MCF 10A (cell line): Measurements from ENCODE around the gene ANO6. TPM values are rescaled to one million over a fixed set of nuclear protein-coding genes. Genes with fewer than 3 reads are reported as not detected.

ENCODE experiments used
- BruUV-seq: library from RNA; stranded (reverse); fragments of 400-500 nt; replicated peaks from 2 replicates; lab custom pipeline; 2021; lab: Mats Ljungman, UMichigan
- CTCF ChIA-PET: fragments of 300-600 bp; sonication (Branson Sonifier 250); formaldehyde crosslinking; extraction: SDS; loops from one replicate; lab custom pipeline; 2021; ENCODE audit warnings: antibody characterized with exemption, inconsistent platforms; lab: Yijun Ruan, JAX
- POLR2A ChIA-PET: fragments of 300-600, 350-650 bp; sonication (Branson Sonifier 250); formaldehyde crosslinking; extraction: SDS; loops from one replicate; lab custom pipeline; 2020; ENCODE audit warnings: antibody characterized with exemption, inconsistent platforms; lab: Yijun Ruan, JAX
- DNase-seq: peaks from one replicate; pipeline ENCODE4 v3.0.0-alpha.2; 2018; ENCODE audit not compliant: unreplicated experiment
- H3K27ac Mint-ChIP-seq: one replicate; pipeline ENCODE4 v1.8.0; 2022; ENCODE audit warnings: mild to moderate bottlenecking, low read depth, mixed read lengths; ENCODE audit not compliant: unreplicated experiment
- H3K27me3 Mint-ChIP-seq: one replicate; pipeline ENCODE4 v1.8.0; 2022; ENCODE audit warnings: mixed read lengths; ENCODE audit not compliant: insufficient read depth, unreplicated experiment
- H3K36me3 Mint-ChIP-seq: one replicate; pipeline ENCODE4 v1.8.0; 2022; ENCODE audit warnings: mild to moderate bottlenecking, moderate library complexity, mixed read lengths; ENCODE audit not compliant: insufficient read depth, unreplicated experiment
- H3K4me1 Mint-ChIP-seq: one replicate; pipeline ENCODE4 v1.8.0; 2022; ENCODE audit warnings: mixed read lengths; ENCODE audit not compliant: insufficient read depth, unreplicated experiment
- H3K4me3 Mint-ChIP-seq: one replicate; pipeline ENCODE4 v1.8.0; 2022; ENCODE audit warnings: mild to moderate bottlenecking, moderate library complexity, mixed read lengths; ENCODE audit not compliant: unreplicated experiment
- H3K9me3 Mint-ChIP-seq: one replicate; pipeline ENCODE4 v1.8.0; 2022; ENCODE audit warnings: mixed read lengths; ENCODE audit not compliant: unreplicated experiment
- CTCF ChIP-seq: fragments of 200-600 bp; IDR thresholded peaks from one replicate; pipeline ENCODE4 v1.8.0; 2022; ENCODE audit warnings: antibody characterized with exemption, mild to moderate bottlenecking; ENCODE audit not compliant: unreplicated experiment
- intact Hi-C: fragments of 100-400 bp; cut with micrococcal nuclease; formaldehyde crosslinking; loops from 2 replicates; pipeline ENCODE4 v1.14.1; 2022
- total RNA-seq: library from RNA; stranded (reverse); gene quantifications from 2 replicates; pipeline ENCODE4 v1.2.3, GENCODE V29; 2022

The ANO6 gene
- total RNA-seq, 1 experiment from 2014 or later, result 25.4 TPM

GRCh38 chr12:45285717-45286116 is 69.8 kb downstream of the ANO6 start:
- no peak for TF ChIP-seq CTCF
- Mint-ChIP-seq H3K27ac (no peak overlapping the region), H3K36me3 (no peaks in the 10 kb centered on the region), H3K27me3 (no peaks in the 10 kb centered on the region), H3K4me3 (no peak overlapping the region), H3K9me3 (no peaks in the 10 kb centered on the region), H3K4me1 (peaks cover 25% of the 10 kb centered on the region)
- BruUV-seq, result no TSS peak
- no peak for DNase-seq
- ChIA-PET CTCF (interaction anchor here (0.7 to 2.3 kb wide), 3 partner anchors 8 to 55 kb away, joined by 3 to 9 read pairs (median 4); no protein-coding TSS in a partner anchor), POLR2A (interaction anchor here (2.0 kb wide), 1 partner anchor 70 kb away, joined by 7 read pairs; the partner anchor contains the start of gene ANO6)
- intact Hi-C loops, result no loop called here

- ChIA-PET POLR2A (interaction anchor here (1.5 to 2.0 kb wide), 2 partner anchors 53 to 71 kb away, joined by 4 to 7 read pairs; partner anchors contain the start of gene ANO6), CTCF (interaction anchor here (1.5 to 2.3 kb wide), 2 partner anchors 9 to 17 kb away, joined by 4 to 9 read pairs; no protein-coding TSS in a partner anchor)
- BruUV-seq, result no TSS peak
- no peaks in the 10 kb centered on the region for H3K27me3 Mint-ChIP-seq
- TF ChIP-seq CTCF, result no peak
- no peaks in the 10 kb centered on the region for H3K9me3 Mint-ChIP-seq
- H3K36me3 Mint-ChIP-seq, result no peaks in the 10 kb centered on the region
- DNase-seq, result no peak
- intact Hi-C loops, result no loop called here
- peaks cover 29% of the 10 kb centered on the region for H3K4me1 Mint-ChIP-seq
- no peak overlapping the region for H3K4me3 Mint-ChIP-seq
- no peak overlapping the region for H3K27ac Mint-ChIP-seq
These were observed 70.7 kb downstream of the ANO6 start for GRCh38 chr12:45286621-45287020.

- intact Hi-C loops, result no loop called here
- Mint-ChIP-seq H3K4me3 (peak overlapping the region; percentile 18), H3K27me3 (no peaks in the 10 kb centered on the region), H3K4me1 (peaks cover 19% of the 10 kb centered on the region), H3K36me3 (no peaks in the 10 kb centered on the region), H3K27ac (peak overlapping the region; percentile 54), H3K9me3 (no peaks in the 10 kb centered on the region)
- no peak for TF ChIP-seq CTCF
- ChIA-PET CTCF (interaction anchor here (0.6 to 2.8 kb wide), 7 partner anchors 12 to 151 kb away, joined by 3 to 11 read pairs (median 3); partner anchors contain the start of gene ANO6), POLR2A (interaction anchor here (0.7 to 2.4 kb wide), 12 partner anchors 9 to 439 kb away, joined by 3 to 31 read pairs (median 6); partner anchors contain the start of gene ANO6)
- BruUV-seq, result no TSS peak
- no peak for DNase-seq
These were observed 73.6 kb downstream of the ANO6 start for GRCh38 chr12:45289245-45290215.

GRCh38 chr12:45290216-45290605 is 74.3 kb downstream of the ANO6 start:
- H3K4me1 Mint-ChIP-seq, result peaks cover 18% of the 10 kb centered on the region
- ChIA-PET CTCF (interaction anchor here (0.6 to 2.8 kb wide), 7 partner anchors 11 to 455 kb away, joined by 3 to 11 read pairs (median 3); partner anchors contain the start of gene ANO6), POLR2A (interaction anchor here (0.7 to 2.4 kb wide), 12 partner anchors 9 to 438 kb away, joined by 3 to 31 read pairs (median 6); partner anchors contain the start of gene ANO6)
- TF ChIP-seq CTCF, result no peak
- H3K27me3 Mint-ChIP-seq, result no peaks in the 10 kb centered on the region
- no peaks in the 10 kb centered on the region for H3K9me3 Mint-ChIP-seq
- BruUV-seq, result no TSS peak
- no peaks in the 10 kb centered on the region for H3K36me3 Mint-ChIP-seq
- intact Hi-C loops, result no loop called here
- H3K4me3 Mint-ChIP-seq, result peak overlapping the region; percentile 18
- peak overlapping the region; percentile 54 for H3K27ac Mint-ChIP-seq
- peak; percentile 94 for DNase-seq
